Measurements from ENCODE around the gene ZNF474.
"Not testable (repeated sequence)": the region's sequence is repeated elsewhere in the genome, so short reads cannot be mapped to it uniquely, and the experiment has no call there.

ZNF474 gene

DNA sequence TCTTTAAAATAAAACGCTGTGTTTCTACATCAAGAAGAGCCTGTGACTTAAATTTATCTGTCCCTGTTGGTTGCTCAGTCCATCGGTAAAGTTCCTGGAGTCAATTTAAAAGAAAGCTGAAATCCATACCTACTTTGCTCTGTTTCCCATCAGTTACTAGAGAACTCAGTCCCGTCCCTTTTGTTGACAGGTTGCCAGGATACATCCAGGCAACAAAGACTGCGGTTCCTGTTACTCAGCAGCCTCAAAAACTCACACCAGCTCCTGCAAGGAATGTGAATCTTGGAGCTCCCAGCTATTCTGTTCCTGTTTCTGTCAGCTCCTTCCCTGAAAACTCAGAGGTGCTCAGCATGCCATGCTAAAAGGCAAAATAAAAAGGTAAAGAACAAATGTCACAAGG is at the start of gene ZNF474:
TSS of gene ZNF474 (plus strand) at position 241 of the 400 bp plus-strand sequence. CDS start 22,445 bp downstream, outside the sequence.
- DNase-seq: no peak

DNA sequence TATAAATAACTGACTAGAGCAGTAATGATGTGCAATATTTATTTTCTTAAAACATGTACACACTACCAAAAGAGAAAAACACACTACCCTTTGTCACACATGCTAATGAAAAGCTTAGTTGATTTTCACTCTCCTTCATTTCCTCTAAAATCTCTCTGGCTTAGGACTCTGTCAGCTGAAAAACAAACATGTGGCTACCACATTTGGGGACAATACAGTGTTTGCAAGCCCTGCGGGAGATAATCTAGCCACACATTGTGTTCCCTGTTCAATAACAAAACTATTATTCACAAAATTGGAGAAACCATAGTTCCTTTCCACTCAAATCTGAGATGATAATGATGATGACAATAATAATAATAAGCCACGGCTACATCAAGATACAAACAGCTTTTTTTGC is 47.8 kb upstream of the ZNF474 start:
- DNase-seq: no peak

DNA sequence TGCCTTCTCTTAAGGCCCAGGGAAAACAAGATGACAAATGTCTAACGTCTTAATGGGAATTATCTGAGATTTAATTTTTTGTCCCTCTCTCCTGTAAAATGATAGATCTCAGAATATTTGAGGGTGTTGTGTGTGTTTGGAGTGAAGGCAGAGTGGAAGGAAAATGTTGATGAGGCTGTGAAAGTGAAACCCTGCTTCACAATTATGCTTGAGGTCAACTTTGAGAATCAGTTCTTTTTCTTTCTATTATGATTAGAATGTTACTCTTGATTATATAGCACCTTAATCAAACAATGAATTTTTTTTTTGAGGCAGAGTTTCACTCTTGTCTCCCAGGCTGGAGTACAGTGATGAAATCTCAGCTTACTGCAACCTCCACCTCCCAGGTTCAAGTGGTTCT is 45.8 kb upstream of the ZNF474 start:
- DNase-seq: no peak

DNA sequence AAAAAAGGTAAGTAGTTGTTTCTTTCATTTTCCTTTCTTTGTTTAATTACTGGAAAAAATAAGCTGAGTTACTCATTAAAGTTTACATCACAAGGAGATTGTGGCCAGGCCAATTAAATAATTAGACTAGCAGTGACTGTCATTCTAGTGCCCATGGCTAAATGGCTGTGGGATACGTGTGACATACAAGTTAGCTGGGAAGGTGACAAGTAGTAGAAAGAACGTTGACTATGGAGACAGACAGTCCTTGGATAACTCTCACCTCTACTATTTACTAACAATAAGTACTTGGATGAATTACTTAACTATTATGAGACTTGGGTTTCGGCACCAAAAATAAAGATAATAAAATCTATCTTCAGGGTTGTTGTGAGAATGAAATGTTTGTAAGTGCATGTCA is 44.3 kb upstream of the ZNF474 start:
- DNase-seq: no peak

DNA sequence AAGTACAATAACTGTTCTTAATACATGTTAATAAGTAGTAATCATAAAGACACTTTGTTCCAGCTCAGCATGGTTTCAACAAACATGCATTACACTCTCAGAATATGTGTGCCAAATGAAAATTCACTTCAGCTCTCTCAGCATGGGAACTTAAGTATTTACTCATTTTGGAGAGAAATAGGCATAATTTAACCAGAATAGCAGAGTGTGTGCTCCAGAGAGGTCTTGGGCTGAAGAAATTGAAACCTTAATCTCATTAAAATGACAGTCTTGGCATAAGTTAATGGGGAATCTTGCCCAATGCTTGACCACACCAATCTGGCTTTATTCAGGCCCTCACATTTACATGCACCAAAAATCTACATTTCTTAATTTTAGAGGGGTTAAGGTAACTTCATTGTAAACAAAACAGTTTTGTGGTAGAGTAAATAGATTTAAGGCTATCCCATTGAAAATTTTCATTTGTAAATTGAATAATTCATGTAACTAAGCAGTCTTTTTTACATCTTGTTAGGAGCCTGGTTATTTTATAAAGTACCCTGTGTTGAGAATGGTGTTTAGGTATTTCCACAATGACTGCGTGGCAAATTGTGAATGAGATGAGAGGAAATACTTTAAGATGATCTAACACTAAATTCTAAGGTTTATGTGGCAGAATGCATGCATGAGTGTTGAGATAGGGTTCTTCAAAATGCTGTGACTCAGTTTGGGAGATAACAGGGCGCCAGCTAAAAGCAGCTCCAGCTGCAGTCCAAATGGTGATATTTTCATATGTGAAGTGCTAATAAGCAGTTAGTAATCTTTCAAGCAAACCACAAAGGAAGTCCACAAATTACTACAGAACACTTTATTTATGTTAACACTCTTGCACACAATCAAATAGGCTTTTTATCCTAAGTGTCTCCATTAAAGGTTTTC is 40.0 kb upstream of the ZNF474 start:
- DNase-seq: no peak

DNA sequence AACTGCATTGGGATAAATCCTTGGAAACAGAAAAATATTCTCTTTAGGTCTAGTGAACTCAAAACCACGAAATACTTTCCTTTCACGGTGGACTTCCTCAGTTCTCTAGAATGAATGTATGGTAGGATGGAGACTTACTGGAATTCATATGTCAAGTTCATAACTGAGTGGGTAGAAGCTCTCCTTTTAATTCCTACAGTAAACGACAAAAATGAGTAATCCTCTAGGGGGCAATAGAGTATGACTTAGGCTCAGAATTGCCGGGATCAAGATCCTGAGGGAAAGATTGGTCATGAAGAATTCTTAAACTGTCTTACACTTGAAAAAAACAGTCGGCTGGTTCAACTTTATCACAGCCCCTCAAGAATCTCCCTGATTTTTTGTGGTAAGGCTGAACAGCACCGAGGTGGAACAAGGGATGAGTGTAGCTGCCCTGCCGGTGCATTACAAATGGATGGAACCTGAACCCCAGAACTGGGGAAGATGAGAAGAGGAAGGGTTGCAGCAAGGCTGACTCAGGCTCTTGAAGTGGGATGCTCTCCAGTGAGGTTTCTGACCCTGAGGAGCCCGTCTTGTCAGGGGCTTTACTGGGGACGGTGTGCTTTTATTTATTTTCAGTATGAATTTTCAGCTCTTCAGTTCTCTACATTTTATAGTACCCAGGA is 37.3 kb upstream of the ZNF474 start:
- DNase-seq: no peak

DNA sequence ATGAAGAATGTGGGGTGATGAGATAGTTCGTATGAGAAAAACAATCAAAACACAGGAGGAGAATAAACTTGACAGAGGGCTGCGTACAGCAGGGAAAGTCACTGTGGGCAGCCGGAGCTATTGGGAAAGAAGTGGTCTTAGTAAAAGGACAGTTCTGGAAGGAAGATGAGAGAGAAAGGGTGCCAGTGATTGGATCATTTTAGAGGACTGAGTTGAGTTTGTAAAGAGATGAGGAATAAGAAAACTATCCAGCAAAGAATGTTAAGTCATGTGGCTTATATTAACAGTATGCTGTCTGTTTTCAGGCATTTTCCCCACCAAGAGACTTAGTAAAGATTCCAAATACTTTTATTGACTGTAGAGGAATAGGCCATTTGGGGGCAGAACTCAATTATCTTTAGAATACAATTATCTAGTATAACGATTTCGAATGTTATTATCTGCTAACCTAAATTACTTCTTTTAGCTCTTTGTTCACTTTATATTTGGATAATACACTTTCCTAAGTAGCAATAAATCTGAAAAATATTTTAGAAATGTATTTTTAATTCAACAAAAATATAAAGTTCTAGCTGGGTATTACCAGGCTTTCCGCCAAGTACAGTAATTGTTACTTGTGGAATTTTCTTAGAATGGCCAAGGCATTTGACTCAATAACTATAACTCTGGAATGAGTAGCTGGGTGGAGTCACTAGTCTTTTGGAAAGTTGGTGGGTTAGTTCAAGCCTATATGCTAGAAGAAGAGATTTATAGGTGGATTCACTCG is 35.7 kb upstream of the ZNF474 start:
- no peak for DNase-seq

DNA sequence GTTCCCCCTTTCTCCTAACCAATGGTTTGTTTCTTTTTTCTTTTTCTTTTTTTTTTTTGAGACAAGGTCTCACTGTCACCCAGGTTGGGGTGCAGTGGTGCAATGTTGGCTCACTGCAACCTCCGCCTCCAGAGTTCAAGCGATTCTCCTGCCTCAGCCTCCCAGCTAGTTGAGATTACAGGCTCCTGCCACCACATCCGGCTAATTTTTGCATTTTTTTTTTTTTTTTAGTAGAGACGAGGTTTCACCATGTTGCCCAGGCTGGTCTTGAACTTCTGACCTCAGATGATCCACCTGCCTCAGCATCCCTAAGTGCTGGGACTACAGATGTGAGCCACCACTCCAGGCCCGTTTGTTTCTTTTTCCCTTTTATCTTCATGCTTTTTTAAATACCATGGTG is 35.1 kb upstream of the ZNF474 start:
- not testable (repeated sequence) for DNase-seq

DNA sequence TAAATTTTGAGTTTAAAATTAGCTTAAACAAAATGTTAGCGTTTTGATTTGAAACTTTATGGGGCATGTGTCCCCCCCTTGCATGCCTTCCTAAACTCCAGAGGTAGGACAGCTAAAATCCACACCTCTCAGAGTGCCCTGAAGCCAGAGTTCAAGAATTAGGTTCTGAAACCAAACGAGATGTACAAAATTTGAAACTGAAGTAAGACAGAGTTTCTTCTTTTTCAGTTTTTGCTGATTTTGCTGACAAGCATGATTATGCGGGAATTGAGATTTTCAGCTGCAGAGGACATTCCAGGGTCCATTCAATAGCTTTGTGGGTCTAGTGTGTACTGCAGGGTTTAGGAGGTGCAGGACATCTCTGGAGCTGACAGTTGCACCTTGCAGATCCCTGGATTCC is 34.2 kb upstream of the ZNF474 start:
- DNase-seq: no peak

DNA sequence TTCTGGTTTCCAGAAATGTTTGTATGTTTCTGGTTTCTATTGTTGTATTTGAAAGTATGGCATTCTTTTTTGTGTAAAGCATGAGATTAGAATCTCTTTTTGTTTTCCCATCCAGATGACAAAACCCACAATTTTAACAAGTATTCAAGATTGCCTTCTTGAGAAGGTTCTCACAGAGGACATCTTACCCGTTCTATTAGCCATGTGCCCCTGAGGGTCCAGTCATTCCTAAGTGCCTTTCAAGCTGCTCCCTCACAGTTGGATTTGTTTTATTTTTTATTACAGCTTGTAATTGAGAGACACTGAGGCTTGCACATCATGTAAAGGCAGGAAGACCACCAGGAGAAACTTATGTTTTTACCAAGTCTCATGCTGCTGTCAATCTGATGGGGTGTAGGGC is 32.0 kb upstream of the ZNF474 start:
- no peak for DNase-seq

DNA sequence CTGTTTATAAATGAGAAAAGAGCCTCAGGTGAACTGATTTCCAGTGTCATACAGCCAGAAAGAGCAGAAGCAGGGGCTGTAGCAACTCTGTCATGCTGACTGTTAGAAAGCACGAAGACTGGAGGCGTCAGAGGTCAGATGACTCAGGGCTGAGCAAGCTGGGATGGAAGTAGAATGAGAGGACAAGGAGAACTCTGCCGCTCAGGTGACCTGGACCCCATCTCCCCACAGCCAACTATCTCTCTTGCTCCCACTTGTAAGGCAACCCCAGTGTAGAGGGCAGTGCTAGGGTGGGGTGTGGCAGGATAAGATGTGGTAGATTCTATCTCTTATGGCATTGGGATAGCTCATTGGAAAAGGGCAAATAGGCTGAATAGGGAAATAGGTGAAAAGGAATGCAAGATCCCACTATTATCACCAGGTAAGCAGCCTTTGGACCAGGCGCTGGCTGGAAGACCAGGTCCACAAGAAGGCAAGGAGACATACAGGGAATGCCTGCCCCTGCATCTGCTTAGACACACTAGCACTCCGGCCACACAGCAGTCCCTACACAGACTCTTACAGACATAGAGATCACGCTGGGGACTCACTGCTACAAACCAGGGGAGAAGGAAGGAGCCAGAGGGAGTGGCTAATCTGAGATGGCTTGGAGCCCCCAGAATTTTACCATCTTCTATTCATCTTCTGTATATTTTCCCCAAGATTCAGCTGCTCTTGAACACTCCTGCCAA is 30.1 kb upstream of the ZNF474 start:
- no peak for DNase-seq

DNA sequence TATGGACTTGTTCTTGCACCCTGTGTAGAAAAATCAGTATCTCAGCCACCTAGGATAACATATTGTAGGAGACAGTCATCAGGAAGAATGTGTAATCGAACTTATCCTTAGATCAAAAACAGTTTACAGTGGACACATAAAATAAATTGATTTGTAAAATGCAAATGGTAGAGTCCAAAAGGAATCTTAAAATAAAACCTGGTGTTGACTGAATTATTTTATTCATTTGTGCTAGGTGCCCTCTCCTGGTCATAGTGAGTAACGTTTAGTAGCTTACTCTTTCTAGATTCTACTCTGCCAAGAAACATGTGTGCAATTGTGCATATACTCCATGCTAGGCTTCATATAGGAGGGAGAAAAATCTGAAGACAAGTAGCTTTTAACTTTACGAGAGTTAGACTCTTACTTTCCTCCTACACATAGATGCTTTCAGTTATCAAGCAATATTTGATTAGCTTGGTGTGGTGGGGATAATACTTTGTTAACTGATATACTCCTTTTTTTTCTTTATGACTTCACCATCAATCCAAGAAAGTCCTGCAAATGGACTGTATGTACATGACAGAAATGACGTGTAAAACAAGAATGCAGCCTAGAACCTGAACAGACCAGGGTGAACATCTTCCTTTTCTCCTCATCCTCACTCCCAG is 27.6 kb upstream of the ZNF474 start:
- DNase-seq: no peak

DNA sequence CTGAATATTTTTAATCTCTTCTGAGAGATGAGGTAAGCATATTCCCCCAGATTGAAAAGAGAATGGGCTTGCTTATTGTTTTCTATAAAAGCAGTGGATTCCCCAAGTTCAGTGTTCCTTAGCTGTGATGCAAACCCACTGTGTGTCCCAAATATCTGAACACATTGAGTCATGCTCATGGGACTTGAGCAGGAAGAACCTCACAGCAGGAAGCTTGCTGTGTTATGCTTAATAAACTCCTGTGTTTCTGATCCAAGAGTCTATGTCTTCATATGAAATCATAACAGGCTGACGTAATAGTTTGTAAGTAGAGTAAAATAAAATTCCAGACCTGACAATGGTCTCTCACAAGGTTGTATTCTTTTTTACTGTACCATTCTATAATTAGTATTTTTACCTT is 26.5 kb upstream of the ZNF474 start:
- no peak for DNase-seq

DNA sequence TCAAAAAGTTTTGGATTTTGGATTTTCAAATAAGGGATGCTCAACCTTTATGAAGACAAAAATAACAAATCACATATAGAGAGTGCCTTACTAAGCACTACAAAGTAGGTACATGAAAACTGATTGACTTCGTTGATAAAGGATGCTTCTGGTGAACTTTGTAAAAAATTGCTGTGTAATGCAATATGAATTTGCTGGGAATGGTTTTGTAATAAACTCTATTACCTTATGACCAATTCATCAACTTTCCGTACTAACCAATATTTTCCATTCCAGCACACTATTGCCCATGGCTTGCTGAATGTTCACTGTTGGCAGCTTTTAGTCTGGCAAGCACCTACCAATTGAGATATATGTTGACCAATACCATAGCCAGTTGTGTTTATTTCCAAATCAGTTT is 23.4 kb upstream of the ZNF474 start:
- no peak for DNase-seq

DNA sequence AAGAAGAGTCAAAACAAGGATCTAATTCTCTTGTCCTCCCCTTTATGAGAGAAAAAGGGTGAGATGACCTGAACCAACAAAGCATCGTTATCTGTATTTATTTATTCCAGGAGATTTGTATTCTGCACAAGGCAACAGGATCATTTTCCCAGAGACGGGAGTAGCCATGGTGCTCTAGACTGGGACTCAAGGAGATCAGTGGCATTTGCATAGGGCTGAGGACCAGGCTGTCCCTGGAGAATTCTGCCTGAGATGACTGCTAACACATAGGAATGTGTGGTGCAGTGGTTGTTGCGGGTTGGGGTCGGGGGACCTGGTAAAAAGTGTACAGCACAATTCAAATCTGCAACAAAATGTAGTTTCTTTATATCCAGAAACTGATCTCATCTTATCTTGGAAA is 22.3 kb upstream of the ZNF474 start:
- DNase-seq: no peak

DNA sequence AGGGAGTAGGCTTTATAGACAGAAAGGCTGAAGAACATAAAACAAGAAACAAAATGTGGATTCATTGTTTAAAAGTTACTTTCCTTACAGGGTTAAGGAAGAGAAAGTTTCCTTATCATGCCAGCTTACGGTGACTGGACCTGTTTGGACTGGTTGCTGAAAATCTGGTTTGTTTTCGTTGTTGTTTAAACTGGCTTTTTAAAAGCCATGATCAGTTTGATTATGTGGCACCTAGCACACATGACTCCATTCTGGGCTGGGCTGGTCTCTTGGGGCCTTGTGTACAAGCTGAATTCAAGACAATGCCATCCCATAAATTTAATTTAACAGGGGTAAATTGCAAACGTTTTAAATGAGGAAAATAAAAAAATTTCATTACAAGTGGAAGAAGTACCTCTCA is 18.4 kb upstream of the ZNF474 start:
- DNase-seq: no peak

DNA sequence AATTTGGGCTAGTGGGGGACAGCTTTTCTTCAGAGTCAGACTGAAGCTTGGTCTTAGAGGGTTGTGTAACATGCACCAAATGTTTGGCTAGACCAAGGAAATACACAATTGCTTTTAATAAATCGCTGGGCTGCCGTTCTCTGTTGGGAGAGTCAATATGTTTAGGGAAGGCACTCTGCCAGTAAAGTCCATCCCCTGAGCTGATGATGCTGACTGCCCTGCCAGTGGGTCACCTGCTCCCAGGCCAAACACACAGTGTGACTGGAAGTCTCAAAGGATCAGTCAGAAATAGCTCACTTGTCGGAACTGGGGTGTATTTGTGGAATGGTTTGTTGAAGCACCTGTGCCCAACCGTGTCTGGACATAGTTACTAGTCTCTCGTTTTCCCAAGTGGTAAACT is 17.9 kb upstream of the ZNF474 start:
- DNase-seq: no peak

DNA sequence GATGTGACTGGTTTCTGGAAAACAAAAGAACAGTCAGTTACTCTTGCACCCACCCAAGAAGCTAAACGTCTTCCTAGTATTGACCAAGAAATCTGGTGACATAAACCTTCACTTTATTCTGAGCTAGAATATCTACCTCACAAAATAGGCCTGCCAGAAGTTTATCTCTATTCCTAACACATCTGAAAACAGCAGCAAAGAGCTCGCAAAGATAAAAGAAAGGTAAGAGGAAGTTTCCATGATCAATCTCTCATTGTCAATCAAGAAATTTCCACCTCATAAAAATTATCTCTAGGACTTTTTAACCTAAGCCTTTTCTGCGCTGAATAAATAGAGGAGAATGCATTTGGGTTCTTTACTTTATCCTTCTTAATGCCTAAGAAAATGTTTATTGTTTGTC is 17.3 kb upstream of the ZNF474 start:
- no peak for DNase-seq

DNA sequence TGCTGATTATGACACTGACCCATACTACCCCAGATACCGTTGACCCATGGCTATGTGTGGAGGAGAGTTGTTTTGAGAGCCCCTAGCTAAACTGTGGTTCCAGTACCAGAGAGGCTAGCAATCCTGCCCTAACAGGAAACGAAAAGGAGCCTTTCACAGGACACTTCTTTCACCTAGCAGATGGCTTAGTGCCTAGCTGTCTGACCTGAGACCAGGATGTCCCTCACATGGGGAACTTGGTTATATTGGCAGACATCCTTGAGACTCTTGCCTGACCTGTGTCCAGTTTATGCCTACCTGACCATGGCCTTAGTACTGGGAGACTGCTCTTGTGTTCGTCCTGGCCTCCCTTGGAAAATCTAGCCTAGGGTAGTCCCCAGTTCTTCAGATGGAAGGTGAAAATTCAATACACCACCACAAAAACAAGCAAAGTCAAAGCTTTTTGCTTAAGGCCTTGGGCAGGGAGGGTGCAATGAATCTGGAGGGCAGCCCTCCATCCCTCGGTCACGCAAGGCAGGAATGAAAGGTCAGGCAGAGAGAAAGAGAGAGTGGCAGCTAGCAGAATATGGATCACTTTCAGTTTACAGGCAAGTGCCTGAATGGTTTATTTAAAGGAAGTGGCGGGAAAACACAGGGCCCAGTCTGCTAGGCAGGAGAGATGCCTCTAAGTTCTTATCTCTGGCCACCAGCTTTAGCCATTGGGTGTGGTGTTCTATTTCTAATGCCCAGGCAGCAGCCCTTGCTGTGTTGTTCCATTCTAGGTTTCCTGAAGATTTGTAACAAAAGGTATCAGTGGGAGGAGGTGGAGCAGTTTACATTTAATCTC is 16.4 kb upstream of the ZNF474 start:
- DNase-seq: no peak

DNA sequence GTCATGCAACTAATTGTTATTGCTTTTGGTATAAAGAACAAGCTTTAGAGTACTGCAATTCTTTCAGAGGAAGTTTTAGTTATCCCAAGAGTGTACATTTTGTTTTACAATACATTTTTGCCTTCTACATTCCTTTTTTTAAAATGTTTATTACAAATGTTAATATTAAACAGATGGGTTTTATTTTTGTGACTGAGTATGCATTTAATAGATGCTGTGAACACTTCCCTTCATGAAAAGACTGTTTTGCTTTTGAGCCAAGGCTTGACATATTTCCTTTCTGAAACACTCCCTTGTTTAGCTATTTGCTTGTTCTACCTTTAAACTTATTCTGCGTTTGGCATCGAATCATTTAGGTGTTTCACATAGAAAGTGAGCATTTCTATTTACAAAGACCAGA is 14.8 kb upstream of the ZNF474 start:
- no peak for DNase-seq

DNA sequence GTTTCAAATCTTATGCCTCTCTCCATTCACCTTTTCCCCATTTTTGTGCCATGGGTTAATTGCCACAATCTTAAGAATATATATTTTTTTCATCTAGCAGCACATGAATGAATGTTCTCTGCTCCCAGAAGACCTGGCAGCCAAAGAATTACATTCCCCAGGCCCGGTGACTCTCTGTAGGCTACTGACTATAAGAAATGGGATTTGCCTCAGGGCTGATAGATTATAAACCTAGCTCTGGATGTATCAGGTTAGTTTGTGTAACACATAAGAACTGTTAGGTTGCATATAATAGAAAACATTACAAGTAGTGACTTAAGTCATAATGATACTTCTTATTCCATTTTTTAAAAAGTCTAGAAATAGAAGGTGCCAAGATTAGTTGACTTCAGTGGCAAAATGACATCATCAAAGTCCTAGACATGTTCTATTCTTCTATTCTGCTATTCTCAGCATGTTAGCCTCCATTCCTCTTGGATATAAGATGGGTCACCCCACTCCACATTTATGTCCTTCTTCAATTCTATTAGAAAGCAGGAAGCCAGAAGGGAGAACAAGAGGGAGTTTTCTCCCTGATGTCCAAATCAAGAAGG is 10.9 kb upstream of the ZNF474 start:
- no peak for DNase-seq
